Lung (tissue), 12 donors: Measurements from ENCODE around the gene BMP15. TPM values are rescaled to one million over a fixed set of nuclear protein-coding genes. Genes with fewer than 3 reads are reported as not detected.
A peak's percentile ranks its signal among the peaks of the same experiment; 100 is the strongest.

Source experiments
- ATAC-seq: fragments of 200-7000 bp; cut with Tn5 transposase; one replicate; pipeline ENCODE4 v1.9.1; 2020; ENCODE audit warnings: moderate number of reproducible peaks; ENCODE audit not compliant: insufficient read depth, low FRiP score
- DNase-seq, 3 donors: peaks; one replicate each; pipeline ENCODE4 v3.0.0-alpha.2; 2013 to 2017
- H3K27ac ChIP-seq, 2 donors: one replicate each; pipeline ENCODE4 v1.5.1; 2013; ENCODE audit warnings: mild to moderate bottlenecking in 2 of 2, moderate library complexity in 2 of 2, control low read depth in 1 of 2, inconsistent platforms in 1 of 2, low read depth in 1 of 2, low read length in 1 of 2
- H3K27me3 ChIP-seq, 3 donors: one replicate each; pipeline ENCODE4 v1.5.1; 2013; ENCODE audit warnings: low read length in 2 of 3; ENCODE audit not compliant: control insufficient read depth in 3 of 3, insufficient read depth in 3 of 3
- H3K36me3 ChIP-seq, 4 donors: one replicate each; pipeline ENCODE4 v1.5.1; 2013; ENCODE audit warnings: low read length in 4 of 4, mild to moderate bottlenecking in 1 of 4, moderate library complexity in 1 of 4; ENCODE audit not compliant: control insufficient read depth in 4 of 4, insufficient read depth in 4 of 4
- H3K4me1 ChIP-seq, 5 donors: one replicate each; pipeline ENCODE4 v1.5.1; 2013; ENCODE audit warnings: low read length in 5 of 5, mild to moderate bottlenecking in 2 of 5, moderate library complexity in 1 of 5; ENCODE audit not compliant: control insufficient read depth in 5 of 5, insufficient read depth in 5 of 5
- H3K4me3 ChIP-seq: one replicate; pipeline ENCODE4 v1.5.1; 2013; ENCODE audit warnings: mild to moderate bottlenecking, control low read depth, moderate library complexity
- H3K9ac ChIP-seq, 2 donors: one replicate each; pipeline ENCODE4 v1.5.1; 2013; ENCODE audit warnings: low read length in 2 of 2, control low read depth in 1 of 2; ENCODE audit not compliant: insufficient read depth in 1 of 2
- H3K9me3 ChIP-seq, 4 donors: one replicate each; pipeline ENCODE4 v1.5.1; 2013; ENCODE audit warnings: low read length in 3 of 4, mild to moderate bottlenecking in 1 of 4, moderate library complexity in 1 of 4; ENCODE audit not compliant: control insufficient read depth in 4 of 4, insufficient read depth in 3 of 4
- WGBS, 2 donors: extraction: QIAGEN DNeasy Blood & Tissue Kit; methylation state at CpG; one replicate each; pipeline ENCODE4 v1.1.7; 2013; 5-methylcytosine and 5-hydroxymethylcytosine counted together
- polyA plus RNA-seq, 2 donors: library from polyadenylated mRNA; stranded (reverse); fragments of 200-250 nt; gene quantifications; one replicate each; pipeline ENCODE4 v1.2.1, GENCODE V29; 2013
- total RNA-seq, 2 donors: library from RNA; depleted of rRNA in 1 of 2; stranded (reverse); fragments of >200 nt in 1 of 2; gene quantifications; one replicate each; pipeline ENCODE4 v1.2.1, GENCODE V29; 2014 to 2021
- TF ChIP-seq, protein P1 (sequence below): IDR thresholded peaks from 2 replicates; pipeline ENCODE4 v1.5.1; 2012; ENCODE audit warnings: mild to moderate bottlenecking; ENCODE audit errors: control extremely low read depth, extremely low read depth
- donor health status: control.
- donor health status: control.
- donor health status: Bipolar disorder and iron deficiency.
- donor health status: healthy.
- donor health status: DM: yes; HTN: yes; CAD: no.

Gene BMP15
- total and polyA plus RNA-seq, 4 donors = 0.09 to 0.34 TPM; not detected in 2

DNA sequence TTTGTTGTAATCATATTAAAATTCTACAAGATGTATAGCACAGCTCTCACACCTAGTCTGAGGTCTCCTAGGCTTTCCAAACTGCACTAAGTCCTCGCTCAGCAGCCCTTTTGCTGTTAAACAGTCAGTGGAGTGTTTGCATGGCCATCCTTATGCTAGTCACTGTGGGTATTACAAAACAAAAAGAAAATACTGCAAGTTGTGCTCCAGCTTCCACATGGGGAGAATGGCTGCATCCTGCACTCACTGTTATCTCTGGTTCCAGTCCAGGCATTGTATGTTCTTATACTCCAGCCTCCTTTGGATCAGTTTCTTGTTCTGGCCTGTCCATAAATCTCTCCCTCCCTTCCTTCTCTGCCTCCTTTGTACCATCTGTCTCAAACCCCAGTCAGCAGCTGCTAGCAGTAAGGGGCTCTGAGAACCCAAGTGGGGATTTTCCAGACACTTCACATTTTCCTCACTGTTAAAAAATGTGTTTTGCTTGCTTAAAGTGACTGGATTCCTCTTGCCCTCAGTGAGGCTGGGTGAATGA lies 38.5 kb upstream of the BMP15 start:
- Histone ChIP-seq H3K27me3 (peaks cover 0 to 15% (median 15%) of the 10 kb centered on the region in 3 donors), H3K27ac (no peak overlapping the region), H3K9me3 (no peaks in the 10 kb centered on the region), H3K4me1 (no peaks in the 10 kb centered on the region), H3K9ac (no peak overlapping the region), H3K36me3 (no peaks in the 10 kb centered on the region), H3K4me3 (no peak overlapping the region)
- peak in 1 of 3 donors; percentile 6 for DNase-seq
- ATAC-seq = no peak
- TF ChIP-seq, protein P1, sequence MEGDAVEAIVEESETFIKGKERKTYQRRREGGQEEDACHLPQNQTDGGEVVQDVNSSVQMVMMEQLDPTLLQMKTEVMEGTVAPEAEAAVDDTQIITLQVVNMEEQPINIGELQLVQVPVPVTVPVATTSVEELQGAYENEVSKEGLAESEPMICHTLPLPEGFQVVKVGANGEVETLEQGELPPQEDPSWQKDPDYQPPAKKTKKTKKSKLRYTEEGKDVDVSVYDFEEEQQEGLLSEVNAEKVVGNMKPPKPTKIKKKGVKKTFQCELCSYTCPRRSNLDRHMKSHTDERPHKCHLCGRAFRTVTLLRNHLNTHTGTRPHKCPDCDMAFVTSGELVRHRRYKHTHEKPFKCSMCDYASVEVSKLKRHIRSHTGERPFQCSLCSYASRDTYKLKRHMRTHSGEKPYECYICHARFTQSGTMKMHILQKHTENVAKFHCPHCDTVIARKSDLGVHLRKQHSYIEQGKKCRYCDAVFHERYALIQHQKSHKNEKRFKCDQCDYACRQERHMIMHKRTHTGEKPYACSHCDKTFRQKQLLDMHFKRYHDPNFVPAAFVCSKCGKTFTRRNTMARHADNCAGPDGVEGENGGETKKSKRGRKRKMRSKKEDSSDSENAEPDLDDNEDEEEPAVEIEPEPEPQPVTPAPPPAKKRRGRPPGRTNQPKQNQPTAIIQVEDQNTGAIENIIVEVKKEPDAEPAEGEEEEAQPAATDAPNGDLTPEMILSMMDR = no peak
- 40 to 79% methylated on average over 1 of the region's 1 CpG for WGBS, 2 donors

DNA sequence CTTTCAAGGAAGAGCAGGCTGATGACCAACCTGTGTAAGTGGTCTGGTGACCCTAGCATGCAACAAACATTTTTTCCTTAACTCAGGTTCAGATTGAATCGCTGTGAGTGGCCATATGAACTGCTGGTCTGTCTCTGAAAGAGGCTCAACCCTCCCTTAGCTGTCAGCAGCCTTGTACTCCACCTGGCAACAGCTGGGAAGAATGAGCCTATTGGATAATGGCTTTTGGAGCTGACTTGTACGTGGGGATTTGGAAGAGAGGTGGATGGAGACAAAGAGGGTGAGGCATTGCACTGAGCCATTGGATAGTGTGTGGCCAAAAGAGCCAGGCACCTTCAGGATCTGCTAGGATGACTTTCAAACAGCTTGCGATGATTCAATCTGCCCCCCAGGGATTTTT lies 35.7 kb upstream of the BMP15 start:
- Histone ChIP-seq H3K36me3 (no peaks in the 10 kb centered on the region), H3K4me1 (no peaks in the 10 kb centered on the region), H3K27me3 (peaks cover 5 to 22% (median 18%) of the 10 kb centered on the region in 3 donors), H3K9me3 (no peaks in the 10 kb centered on the region), H3K9ac (no peak overlapping the region), H3K27ac (no peak overlapping the region), H3K4me3 (no peak overlapping the region)
- DNase-seq = no peak
- 49 to 96% methylated on average over 3 of the region's 3 CpGs for WGBS, 2 donors
- ATAC-seq = no peak
- TF ChIP-seq, protein P1 = no peak

DNA sequence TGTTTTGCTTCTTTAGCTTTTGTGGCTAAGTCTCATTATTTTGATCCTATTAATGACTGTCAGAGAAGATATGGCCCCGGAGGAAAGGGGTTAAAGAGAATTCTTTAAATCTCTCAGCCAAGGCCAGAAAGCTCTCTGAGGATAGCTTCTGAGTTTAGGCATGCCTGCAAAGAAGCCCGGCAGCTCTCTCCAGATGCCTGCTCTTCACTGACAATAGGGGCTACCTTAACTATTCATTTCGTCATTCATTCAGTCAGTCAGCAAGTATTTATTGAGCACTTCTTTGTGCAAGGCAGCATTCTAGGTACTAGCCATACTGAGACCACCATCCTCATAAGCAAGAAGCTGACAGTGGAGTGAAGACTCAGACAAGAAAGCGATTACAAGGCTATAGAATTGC lies 34.0 kb upstream of the BMP15 start:
- no peaks in the 10 kb centered on the region for H3K9me3 ChIP-seq
- 71 to 86% methylated on average over 4 of the region's 4 CpGs for WGBS, 2 donors
- H3K9ac ChIP-seq = no peak overlapping the region
- H3K27ac ChIP-seq = no peak overlapping the region
- DNase-seq (no peak), ATAC-seq (no peak)
- no peak overlapping the region for H3K4me3 ChIP-seq
- no peaks in the 10 kb centered on the region for H3K36me3 ChIP-seq
- H3K4me1 ChIP-seq = no peaks in the 10 kb centered on the region
- peaks cover 5 to 22% (median 16%) of the 10 kb centered on the region in 3 donors for H3K27me3 ChIP-seq
- TF ChIP-seq, protein P1 = no peak

DNA sequence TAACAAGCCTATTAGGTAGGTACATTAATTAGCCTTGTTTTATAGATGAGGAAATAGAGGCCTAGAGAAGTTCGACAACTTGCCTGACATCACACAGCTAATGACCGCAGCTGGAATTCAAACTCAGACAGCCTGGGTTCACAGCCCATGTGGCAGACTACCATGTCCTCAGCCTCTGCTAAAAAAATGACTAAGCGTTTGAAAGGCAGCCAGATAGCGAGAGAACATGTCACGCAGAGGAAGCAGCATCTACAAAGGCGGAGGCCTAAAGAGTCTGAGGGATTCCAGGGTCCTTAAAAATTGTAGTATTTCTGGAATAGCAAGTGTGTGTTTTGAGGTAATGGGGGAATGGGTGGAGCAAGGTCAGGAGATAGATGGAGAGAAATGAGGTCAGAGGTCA lies 33.2 kb upstream of the BMP15 start:
- 85 to 93% methylated on average over 6 of the region's 6 CpGs for WGBS, 2 donors
- Histone ChIP-seq H3K9ac (no peak overlapping the region), H3K9me3 (no peaks in the 10 kb centered on the region), H3K27me3 (peaks cover 5 to 18% (median 16%) of the 10 kb centered on the region in 3 donors), H3K4me1 (no peaks in the 10 kb centered on the region), H3K4me3 (no peak overlapping the region), H3K36me3 (no peaks in the 10 kb centered on the region), H3K27ac (no peak overlapping the region)
- ATAC-seq (no peak), DNase-seq (no peak)
- TF ChIP-seq, protein P1 = no peak
